ENCODE measurements around the gene DTX3. TPM values are rescaled to one million over a fixed set of nuclear protein-coding genes. Genes with fewer than 3 reads are reported as not detected.

DTX3 gene
- total RNA-seq, 1 donor from 2014 or later = 29.9 TPM

GRCh38 chr12:57590479-57590863 lies 14.2 kb upstream of the DTX3 start:
- Mint-ChIP-seq H3K27ac (ENCODE audit: unreplicated experiment) (peak overlapping the region; percentile 13), H3K4me1 (ENCODE audit: unreplicated experiment) (peaks cover 19% of the 10 kb centered on the region), H3K9me3 (ENCODE audit: unreplicated experiment) (no peaks in the 10 kb centered on the region), H3K27me3 (ENCODE audit: unreplicated experiment) (peaks cover 4% of the 10 kb centered on the region), H3K4me3 (ENCODE audit: unreplicated experiment) (peak overlapping the region; percentile 87), H3K36me3 (ENCODE audit: unreplicated experiment) (peaks cover 7% of the 10 kb centered on the region)
- DNase-seq (ENCODE audit: extremely low spot score, unreplicated experiment) = no peak
- TF ChIP-seq, protein P1, sequence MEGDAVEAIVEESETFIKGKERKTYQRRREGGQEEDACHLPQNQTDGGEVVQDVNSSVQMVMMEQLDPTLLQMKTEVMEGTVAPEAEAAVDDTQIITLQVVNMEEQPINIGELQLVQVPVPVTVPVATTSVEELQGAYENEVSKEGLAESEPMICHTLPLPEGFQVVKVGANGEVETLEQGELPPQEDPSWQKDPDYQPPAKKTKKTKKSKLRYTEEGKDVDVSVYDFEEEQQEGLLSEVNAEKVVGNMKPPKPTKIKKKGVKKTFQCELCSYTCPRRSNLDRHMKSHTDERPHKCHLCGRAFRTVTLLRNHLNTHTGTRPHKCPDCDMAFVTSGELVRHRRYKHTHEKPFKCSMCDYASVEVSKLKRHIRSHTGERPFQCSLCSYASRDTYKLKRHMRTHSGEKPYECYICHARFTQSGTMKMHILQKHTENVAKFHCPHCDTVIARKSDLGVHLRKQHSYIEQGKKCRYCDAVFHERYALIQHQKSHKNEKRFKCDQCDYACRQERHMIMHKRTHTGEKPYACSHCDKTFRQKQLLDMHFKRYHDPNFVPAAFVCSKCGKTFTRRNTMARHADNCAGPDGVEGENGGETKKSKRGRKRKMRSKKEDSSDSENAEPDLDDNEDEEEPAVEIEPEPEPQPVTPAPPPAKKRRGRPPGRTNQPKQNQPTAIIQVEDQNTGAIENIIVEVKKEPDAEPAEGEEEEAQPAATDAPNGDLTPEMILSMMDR (IDR thresholded peaks at IDR 0.05) = no peak

GRCh38 chr12:57590864-57591781 lies 13.5 kb upstream of the DTX3 start, which contains the start of gene PIP4K2C:
PIP4K2C (plus strand) TSS chr12:57591192; CDS start chr12:57591290, 98 bp downstream.
- Mint-ChIP-seq H3K9me3 (ENCODE audit: unreplicated experiment) (no peaks in the 10 kb centered on the region), H3K27ac (ENCODE audit: unreplicated experiment) (peak within 1 kb of the TSS; percentile 86), H3K36me3 (ENCODE audit: unreplicated experiment) (peaks cover 12% of the 10 kb centered on the region), H3K27me3 (ENCODE audit: unreplicated experiment) (peaks cover under 1% of the 10 kb centered on the region), H3K4me1 (ENCODE audit: unreplicated experiment) (peaks cover 19% of the 10 kb centered on the region), H3K4me3 (ENCODE audit: unreplicated experiment) (peak within 1 kb of the TSS; percentile 87)
- TF ChIP-seq, protein P1 (IDR thresholded peaks at IDR 0.05) = no peak
- DNase-seq (ENCODE audit: extremely low spot score, unreplicated experiment) = peak; percentile 89

- Mint-ChIP-seq H3K4me3 (ENCODE audit: unreplicated experiment) (peak overlapping the region; percentile 87), H3K9me3 (ENCODE audit: unreplicated experiment) (no peaks in the 10 kb centered on the region), H3K36me3 (ENCODE audit: unreplicated experiment) (peaks cover 17% of the 10 kb centered on the region), H3K27ac (ENCODE audit: unreplicated experiment) (peak overlapping the region; percentile 86), H3K4me1 (ENCODE audit: unreplicated experiment) (peaks cover 19% of the 10 kb centered on the region), H3K27me3 (ENCODE audit: unreplicated experiment) (no peaks in the 10 kb centered on the region)
- TF ChIP-seq, protein P1 (IDR thresholded peaks at IDR 0.05) = no peak
- DNase-seq (ENCODE audit: extremely low spot score, unreplicated experiment) = no peak
Measured at GRCh38 chr12:57591782-57592325, 12.8 kb upstream of the DTX3 start.

- no peak overlapping the region for H3K27ac Mint-ChIP-seq (ENCODE audit: unreplicated experiment)
Measured at GRCh38 chr12:57592551-57593165, 12.0 kb upstream of the DTX3 start.

More at GRCh38 chr12:57592551-57593165, 12.0 kb upstream of the DTX3 start:
- H3K4me3 Mint-ChIP-seq (ENCODE audit: unreplicated experiment) = peak overlapping the region; percentile 87
- peaks cover 19% of the 10 kb centered on the region for H3K4me1 Mint-ChIP-seq (ENCODE audit: unreplicated experiment)
- H3K9me3 Mint-ChIP-seq (ENCODE audit: unreplicated experiment) = no peaks in the 10 kb centered on the region
- no peaks in the 10 kb centered on the region for H3K27me3 Mint-ChIP-seq (ENCODE audit: unreplicated experiment)
- TF ChIP-seq, protein P1 (IDR thresholded peaks at IDR 0.05) = no peak
- no peak for DNase-seq (ENCODE audit: extremely low spot score, unreplicated experiment)
- peaks cover 22% of the 10 kb centered on the region for H3K36me3 Mint-ChIP-seq (ENCODE audit: unreplicated experiment)
